Progenitor cell of endocrine pancreas (in vitro differentiated cells): ENCODE measurements around the gene CDC42SE1. TPM values are rescaled to one million over a fixed set of nuclear protein-coding genes. Genes with fewer than 3 reads are reported as not detected.

Experiments used
- DNase-seq: peaks from one replicate; pipeline ENCODE4 v3.0.0; 2021; ENCODE audit warnings: low spot score; ENCODE audit not compliant: unreplicated experiment
- H3K27ac Mint-ChIP-seq: 2 replicates; pipeline ENCODE4 v1.8.0; 2021; ENCODE audit warnings: mild to moderate bottlenecking, moderate library complexity, mixed read lengths
- H3K27me3 Mint-ChIP-seq: 2 replicates; pipeline ENCODE4 v1.8.0; 2021; ENCODE audit warnings: mixed read lengths
- H3K36me3 Mint-ChIP-seq: 2 replicates; pipeline ENCODE4 v1.8.0; 2022; ENCODE audit warnings: mixed read lengths; ENCODE audit not compliant: insufficient read depth
- H3K4me1 Mint-ChIP-seq: 2 replicates; pipeline ENCODE4 v1.8.0; 2021; ENCODE audit warnings: low read depth, mixed read lengths
- H3K4me3 Mint-ChIP-seq: 2 replicates; pipeline ENCODE4 v1.8.0; 2021; ENCODE audit warnings: low read depth, mild to moderate bottlenecking, moderate library complexity, mixed read lengths
- H3K9me3 Mint-ChIP-seq: 2 replicates; pipeline ENCODE4 v1.8.0; 2021; ENCODE audit warnings: low read depth, mixed read lengths
- CTCF ChIP-seq: fragments of 200-600 bp; sonication (generic); IDR thresholded peaks from one replicate; pipeline ENCODE4 v1.5.0; 2021; ENCODE audit warnings: antibody characterized with exemption, mild to moderate bottlenecking; ENCODE audit not compliant: unreplicated experiment
- total RNA-seq: library from RNA; stranded (reverse); gene quantifications from 2 replicates; pipeline ENCODE4 v1.2.1, GENCODE V29; 2021

CDC42SE1 gene
- total RNA-seq, 1 donor from 2014 or later: 101 TPM

GRCh38 chr1:151032164-151032563 lies 27.3 kb downstream of the CDC42SE1 start:
- Mint-ChIP-seq H3K27ac (no peak overlapping the region), H3K4me1 (peaks cover 2% of the 10 kb centered on the region), H3K9me3 (no peaks in the 10 kb centered on the region), H3K27me3 (no peaks in the 10 kb centered on the region), H3K4me3 (no peak overlapping the region), H3K36me3 (peaks cover 27% of the 10 kb centered on the region)
- no peak for TF ChIP-seq CTCF
- no peak for DNase-seq

- no peak overlapping the region for H3K27ac Mint-ChIP-seq
- no peak overlapping the region for H3K4me3 Mint-ChIP-seq
- peaks cover 12% of the 10 kb centered on the region for H3K36me3 Mint-ChIP-seq
- TF ChIP-seq CTCF: no peak
- DNase-seq: no peak
- no peaks in the 10 kb centered on the region for H3K4me1 Mint-ChIP-seq
- H3K27me3 Mint-ChIP-seq: no peaks in the 10 kb centered on the region
- no peaks in the 10 kb centered on the region for H3K9me3 Mint-ChIP-seq
These were observed 33.0 kb downstream of the CDC42SE1 start for GRCh38 chr1:151026460-151026859.

GRCh38 chr1:151024540-151025146 lies 34.8 kb downstream of the CDC42SE1 start:
- peak; percentile 61 for TF ChIP-seq CTCF
- Mint-ChIP-seq H3K27me3 (no peaks in the 10 kb centered on the region), H3K27ac (peak overlapping the region; percentile 65), H3K4me1 (no peaks in the 10 kb centered on the region), H3K36me3 (peaks cover 8% of the 10 kb centered on the region), H3K9me3 (no peaks in the 10 kb centered on the region), H3K4me3 (no peak overlapping the region)
- peak; percentile 52 for DNase-seq

- peaks cover 4% of the 10 kb centered on the region for H3K36me3 Mint-ChIP-seq
- H3K27ac Mint-ChIP-seq: peak overlapping the region; percentile 59
- H3K4me1 Mint-ChIP-seq: peaks cover 21% of the 10 kb centered on the region
- H3K9me3 Mint-ChIP-seq: no peaks in the 10 kb centered on the region
- no peak overlapping the region for H3K4me3 Mint-ChIP-seq
- no peak for TF ChIP-seq CTCF
- DNase-seq: no peak
- H3K27me3 Mint-ChIP-seq: no peaks in the 10 kb centered on the region
These were observed 45.9 kb downstream of the CDC42SE1 start for GRCh38 chr1:151013518-151013917.

DNA sequence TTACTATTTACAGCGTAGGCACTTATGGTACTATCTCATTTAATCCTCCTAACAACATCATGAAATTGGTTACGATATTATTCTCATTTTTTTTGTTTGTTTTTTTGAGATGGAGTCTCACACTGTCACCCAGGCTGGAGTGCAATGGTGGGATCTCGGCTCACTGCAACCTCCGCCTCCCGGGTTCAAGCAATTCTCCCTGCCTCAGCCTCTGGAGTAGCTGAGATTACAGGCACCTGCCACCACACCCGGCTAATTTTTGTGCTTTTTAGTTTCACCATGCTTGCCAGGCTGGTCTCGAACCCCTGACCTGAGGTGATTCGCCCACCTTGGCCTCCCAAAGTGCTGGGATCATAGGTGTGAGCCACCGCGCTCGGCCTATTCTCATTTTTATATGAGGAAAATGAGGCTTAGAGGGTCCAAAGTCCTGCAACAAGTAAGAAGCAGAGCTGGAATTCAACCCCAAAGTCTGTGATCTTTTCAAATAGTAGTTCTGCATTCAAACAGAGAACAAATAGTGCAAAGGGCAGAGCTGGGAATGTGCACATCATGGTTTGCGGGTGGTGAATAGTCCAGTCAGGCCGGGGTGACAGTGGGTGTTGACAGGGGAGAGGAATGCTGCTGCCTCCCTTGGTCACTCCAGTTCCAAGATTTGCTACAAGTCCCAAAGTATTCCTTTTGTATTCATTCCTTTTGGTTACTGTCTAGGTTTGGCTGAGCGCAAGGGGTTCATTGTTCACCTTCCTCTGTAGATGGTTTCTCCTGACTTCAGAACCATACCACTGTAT lies 46.5 kb downstream of the CDC42SE1 start:
- Mint-ChIP-seq H3K36me3 (no peaks in the 10 kb centered on the region), H3K4me1 (peaks cover 23% of the 10 kb centered on the region), H3K27ac (peak overlapping the region; percentile 59), H3K9me3 (no peaks in the 10 kb centered on the region), H3K4me3 (no peak overlapping the region), H3K27me3 (no peaks in the 10 kb centered on the region)
- no peak for TF ChIP-seq CTCF
- no peak for DNase-seq
